ENCODE results near the gene HIBADH. TPM values are rescaled to one million over a fixed set of nuclear protein-coding genes. Genes with fewer than 3 reads are reported as not detected.

Gene HIBADH
- total RNA-seq, result 62.5 and 70.5 TPM in 2 replicates
- 83.8 and 102 TPM in 2 replicates for polyA plus RNA-seq

GRCh38 chr7:27662490-27663205 is at the start of gene HIBADH:
Gene HIBADH, minus strand, starts transcription at chr7:27662883. Its CDS starts 95 bp downstream, at chr7:27662788.
- peak; percentile 2 for TF ChIP-seq CTCF (IDR thresholded peaks at IDR 0.05; ENCODE audit: low read depth, low read length)
- H3K27me3 ChIP-seq, result no peaks in the 10 kb centered on the region
- peak within 1 kb of the TSS; percentile 80 for H3K27ac ChIP-seq

GRCh38 chr7:27712217-27712616 is 49.5 kb upstream of the HIBADH start:
- Histone ChIP-seq H3K27ac (no peak overlapping the region), H3K27me3 (no peaks in the 10 kb centered on the region), H3K9me3 (ENCODE audit: low read depth) (no peaks in the 10 kb centered on the region), H3K36me3 (no peaks in the 10 kb centered on the region), H3K4me1 (ENCODE audit: low read depth) (no peaks in the 10 kb centered on the region), H3K4me3 (no peak overlapping the region)
- no peak for DNase-seq (ENCODE audit: low read depth in 1 of 2, low spot score in 1 of 2)
- TF ChIP-seq CTCF (IDR thresholded peaks at IDR 0.05; ENCODE audit: low read depth, low read length), result no peak

More at GRCh38 chr7:27662490-27663205, at the start of gene HIBADH:
- peak; percentile 98 to 100 for DNase-seq (ENCODE audit: low read depth in 1 of 2, low spot score in 1 of 2)
- Histone ChIP-seq H3K4me3 (peak within 1 kb of the TSS; percentile 64), H3K36me3 (no peaks in the 10 kb centered on the region), H3K4me1 (ENCODE audit: low read depth) (no peaks in the 10 kb centered on the region), H3K9me3 (ENCODE audit: low read depth) (no peaks in the 10 kb centered on the region)

- Histone ChIP-seq H3K27ac (no peak overlapping the region), H3K36me3 (no peaks in the 10 kb centered on the region), H3K27me3 (no peaks in the 10 kb centered on the region), H3K4me3 (no peak overlapping the region), H3K4me1 (ENCODE audit: low read depth) (no peaks in the 10 kb centered on the region), H3K9me3 (ENCODE audit: low read depth) (no peaks in the 10 kb centered on the region)
- peak in 1 of 2 donors; percentile 81 for DNase-seq (ENCODE audit: low read depth in 1 of 2, low spot score in 1 of 2)
- TF ChIP-seq CTCF (IDR thresholded peaks at IDR 0.05; ENCODE audit: low read depth, low read length), result no peak
Observed at GRCh38 chr7:27709137-27710075, 46.7 kb upstream of the HIBADH start.

GRCh38 chr7:27708485-27708884 is 45.8 kb upstream of the HIBADH start:
- DNase-seq (ENCODE audit: low read depth in 1 of 2, low spot score in 1 of 2), result no peak
- Histone ChIP-seq H3K4me3 (no peak overlapping the region), H3K9me3 (ENCODE audit: low read depth) (no peaks in the 10 kb centered on the region), H3K36me3 (no peaks in the 10 kb centered on the region), H3K27me3 (no peaks in the 10 kb centered on the region), H3K4me1 (ENCODE audit: low read depth) (no peaks in the 10 kb centered on the region), H3K27ac (no peak overlapping the region)
- no peak for TF ChIP-seq CTCF (IDR thresholded peaks at IDR 0.05; ENCODE audit: low read depth, low read length)

GRCh38 chr7:27705200-27705594 is 42.5 kb upstream of the HIBADH start:
- no peaks in the 10 kb centered on the region for H3K9me3 ChIP-seq (ENCODE audit: low read depth)

More at GRCh38 chr7:27705200-27705594, 42.5 kb upstream of the HIBADH start:
- no peak overlapping the region for H3K4me3 ChIP-seq
- no peak overlapping the region for H3K27ac ChIP-seq
- no peaks in the 10 kb centered on the region for H3K4me1 ChIP-seq (ENCODE audit: low read depth)
- no peaks in the 10 kb centered on the region for H3K27me3 ChIP-seq
- no peak for DNase-seq (ENCODE audit: low read depth in 1 of 2, low spot score in 1 of 2)
- no peak for TF ChIP-seq CTCF (IDR thresholded peaks at IDR 0.05; ENCODE audit: low read depth, low read length)
- H3K36me3 ChIP-seq, result no peaks in the 10 kb centered on the region
